NCI-H2227 treated with DMSO at 0.1 percent for 48 hours (cell line): ENCODE data around the gene IGSF6.
"Not testable (repeated sequence)": the region's sequence is repeated elsewhere in the genome, so short reads cannot be mapped to it uniquely, and the experiment has no call there.

Source experiments
- DNase-seq: peaks from one replicate; lab custom pipeline; 2025; lab: John Stamatoyannopoulos, UW

Gene IGSF6, protein sequence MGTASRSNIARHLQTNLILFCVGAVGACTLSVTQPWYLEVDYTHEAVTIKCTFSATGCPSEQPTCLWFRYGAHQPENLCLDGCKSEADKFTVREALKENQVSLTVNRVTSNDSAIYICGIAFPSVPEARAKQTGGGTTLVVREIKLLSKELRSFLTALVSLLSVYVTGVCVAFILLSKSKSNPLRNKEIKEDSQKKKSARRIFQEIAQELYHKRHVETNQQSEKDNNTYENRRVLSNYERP

DNA sequence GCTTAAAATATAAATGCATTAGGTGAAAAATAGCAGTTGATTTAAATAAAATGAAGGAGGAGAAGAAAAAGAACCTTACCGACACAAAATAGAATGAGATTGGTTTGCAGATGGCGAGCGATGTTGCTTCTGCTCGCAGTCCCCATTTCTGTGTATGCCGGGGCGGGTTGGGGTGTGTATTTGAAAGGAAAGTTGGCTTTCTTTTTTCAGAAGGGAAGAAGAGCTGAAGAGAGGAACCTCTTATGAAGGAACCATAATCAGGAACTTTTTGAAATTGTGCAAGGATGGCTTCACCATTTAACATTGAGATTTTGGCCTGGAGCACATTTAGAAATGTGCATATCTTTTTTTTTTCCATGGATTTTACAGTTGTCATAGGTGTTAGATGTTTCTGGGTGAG, at the start of gene IGSF6:
TSS of gene IGSF6 (minus strand) at position 156 of the 400 bp plus-strand sequence. CDS start at position 146, 10 bp downstream.
- DNase-seq: no peak

DNA sequence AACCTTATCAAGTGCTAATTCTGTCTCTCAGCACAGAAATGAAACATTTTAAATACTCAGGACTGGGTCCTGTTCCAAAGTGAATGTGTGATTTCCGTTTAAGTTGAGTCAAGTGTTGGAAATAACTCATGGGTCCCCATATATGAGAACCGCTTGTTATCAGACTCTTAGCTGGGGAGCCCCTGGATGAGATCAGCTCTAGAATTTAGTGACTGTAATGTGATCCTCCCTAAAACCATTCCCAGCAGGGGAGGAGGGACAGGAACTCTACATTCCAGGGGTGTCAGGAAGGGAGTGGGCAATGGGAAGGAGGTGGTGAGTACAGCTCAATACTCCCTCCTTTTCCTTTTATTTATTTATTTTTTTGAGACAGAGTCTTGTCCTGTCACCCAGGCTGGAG, 48.9 kb upstream of the IGSF6 start:
- DNase-seq: no peak

DNA sequence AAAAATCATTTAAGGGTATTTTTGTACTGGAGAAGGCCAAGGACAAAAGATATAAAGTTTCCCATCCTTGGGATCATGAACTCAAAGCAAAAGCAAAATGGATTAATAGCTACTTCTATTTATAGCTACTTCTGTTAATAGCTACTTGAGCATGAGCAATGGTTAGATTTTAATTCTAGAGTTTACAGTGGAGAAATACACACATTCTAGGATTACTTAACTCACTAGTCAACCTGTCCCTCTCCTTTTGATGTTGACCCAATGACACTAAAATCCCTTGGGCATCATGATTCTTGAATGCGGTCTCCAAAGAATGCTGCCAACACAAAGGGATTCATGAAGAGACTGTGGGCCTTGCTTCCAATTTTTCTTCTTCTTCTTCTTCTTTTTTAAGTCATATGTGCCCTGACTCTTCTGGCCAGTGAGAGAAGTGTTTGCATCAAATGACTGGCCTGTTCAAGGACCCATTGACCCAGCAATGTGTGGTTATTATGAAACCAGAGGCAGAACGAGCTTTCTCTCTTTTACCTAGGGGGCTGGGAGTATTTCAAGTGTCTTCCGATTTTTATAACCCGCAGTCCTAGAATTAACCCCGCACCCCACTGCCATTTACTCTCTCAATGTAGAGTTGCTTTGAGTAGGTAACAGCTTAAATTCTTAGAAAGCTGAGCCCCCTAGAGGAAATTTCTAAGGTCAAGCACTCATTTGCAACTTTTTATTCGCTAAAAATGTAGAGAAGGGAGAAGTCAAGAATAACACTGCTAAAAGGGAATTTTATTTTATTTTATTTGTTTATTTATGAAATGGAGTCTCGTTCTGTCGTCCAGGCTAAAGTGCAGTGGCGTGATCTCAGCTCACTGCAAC, 46.0 kb upstream of the IGSF6 start:
- peak; percentile 50 for DNase-seq

DNA sequence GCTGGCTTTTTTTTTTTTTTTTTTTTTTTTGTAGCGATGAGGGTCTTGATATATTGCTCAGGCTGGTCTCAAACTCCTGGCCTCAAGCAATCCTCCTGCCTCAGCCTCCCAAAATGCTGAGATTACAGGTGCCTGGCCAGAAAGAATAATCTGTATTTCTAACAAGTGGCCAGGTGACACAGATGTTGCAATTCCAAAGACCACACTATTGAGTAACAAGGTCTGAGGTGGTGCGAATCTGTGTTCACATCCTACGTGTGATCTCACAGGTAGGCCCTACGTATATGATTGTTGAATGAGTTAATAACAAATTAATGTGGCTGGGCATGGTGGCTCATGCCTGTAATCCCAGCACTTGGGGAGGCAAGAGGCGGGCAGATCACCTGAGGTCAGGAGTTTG, 44.6 kb upstream of the IGSF6 start:
- no peak for DNase-seq

DNA sequence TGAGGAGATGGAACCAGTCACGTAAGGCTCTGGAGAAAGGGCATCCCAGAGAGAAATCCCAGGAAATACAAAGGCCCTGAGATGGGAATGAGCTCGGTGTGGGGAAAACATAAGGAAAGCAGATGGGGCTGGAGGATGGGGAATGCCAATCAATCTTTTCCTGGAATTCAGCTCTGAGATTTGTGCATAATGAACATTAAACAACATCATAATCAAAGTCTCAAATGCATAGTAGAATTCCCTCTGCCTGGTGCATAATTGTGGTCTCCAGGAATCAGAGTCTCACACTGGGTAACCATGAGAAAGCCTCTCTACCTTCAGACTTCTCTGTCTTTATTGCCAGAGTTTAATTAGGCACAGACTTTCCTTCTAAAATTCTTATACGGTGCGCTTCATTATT, 42.2 kb upstream of the IGSF6 start:
- no peak for DNase-seq

DNA sequence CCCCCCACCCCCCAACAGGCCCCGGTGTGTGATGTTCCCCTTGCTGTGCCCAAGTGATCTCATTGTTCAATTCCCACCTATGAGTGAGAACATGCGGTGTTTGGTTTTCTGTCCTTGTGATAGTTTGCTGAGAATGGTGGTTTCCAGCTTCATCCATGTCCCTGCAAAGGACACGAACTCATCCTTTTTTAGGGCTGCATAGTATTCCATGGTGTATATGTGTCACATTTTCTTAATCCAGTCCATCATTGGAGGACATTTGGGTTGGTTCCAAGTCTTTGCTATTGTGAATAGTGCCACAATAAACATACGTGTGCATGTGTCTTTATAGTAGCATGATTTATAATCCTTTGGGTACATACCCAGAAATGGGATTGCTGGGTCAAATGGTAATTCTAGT, 38.6 kb upstream of the IGSF6 start:
- DNase-seq: not testable (repeated sequence)

DNA sequence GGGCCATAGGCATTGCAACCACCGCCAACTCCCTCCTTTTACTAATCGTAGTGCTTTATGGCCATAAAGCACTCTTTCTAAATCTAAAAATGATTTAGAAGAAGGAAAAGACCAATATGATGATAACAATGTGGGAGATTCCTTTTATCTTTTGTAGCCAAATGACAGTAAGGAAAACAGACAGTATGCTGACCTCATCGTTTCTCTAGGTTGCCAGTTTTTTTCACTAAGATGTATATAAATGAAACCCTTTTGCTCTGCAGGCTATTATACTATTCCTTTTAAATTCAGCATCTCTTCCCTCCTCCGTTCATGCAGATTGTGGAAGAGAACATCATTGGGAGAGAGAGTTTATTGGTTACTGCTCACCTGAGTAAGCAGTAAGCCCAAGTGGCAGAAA, 36.7 kb upstream of the IGSF6 start:
- no peak for DNase-seq

DNA sequence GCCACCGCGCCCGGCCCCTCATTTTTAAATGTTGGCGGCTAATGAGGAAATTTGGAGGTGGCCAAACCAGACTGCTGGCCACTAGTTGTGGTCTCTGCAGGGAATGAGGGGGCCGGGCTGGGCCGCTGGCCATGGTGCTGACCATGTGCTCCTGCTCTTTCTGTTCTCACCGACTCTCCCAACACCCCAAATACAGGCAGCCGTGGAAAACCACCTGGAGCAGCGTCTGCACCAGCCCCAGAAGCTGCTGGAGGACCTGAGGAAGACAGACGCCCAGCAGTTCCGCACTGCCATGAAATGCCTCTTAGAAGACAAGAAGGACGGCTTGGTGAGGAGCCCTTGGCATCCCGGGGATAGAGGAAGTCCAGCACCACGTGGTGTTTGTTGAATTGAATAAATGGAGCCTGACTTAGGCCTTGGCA, 32.6 kb upstream of the IGSF6 start:
- DNase-seq: no peak

DNA sequence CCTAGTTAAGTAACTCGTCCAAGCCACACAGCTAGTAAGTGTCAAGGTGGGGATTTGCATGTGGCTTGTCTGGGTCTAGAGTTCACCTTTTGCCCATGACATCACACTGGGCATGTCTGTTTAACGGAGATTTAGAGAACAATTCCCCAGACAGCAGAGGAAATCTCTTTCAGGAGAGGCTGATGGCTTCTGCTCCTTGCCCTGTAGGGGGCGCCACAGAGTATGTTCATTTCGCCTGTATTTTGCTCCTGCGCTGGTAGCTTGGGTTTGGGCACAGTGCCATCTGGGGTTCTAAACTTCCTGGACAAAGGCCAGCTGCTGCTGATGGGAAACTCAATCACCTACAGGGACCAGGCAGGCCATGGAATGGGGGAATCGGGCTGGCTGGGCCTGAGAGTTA, 31.8 kb upstream of the IGSF6 start:
- no peak for DNase-seq

DNA sequence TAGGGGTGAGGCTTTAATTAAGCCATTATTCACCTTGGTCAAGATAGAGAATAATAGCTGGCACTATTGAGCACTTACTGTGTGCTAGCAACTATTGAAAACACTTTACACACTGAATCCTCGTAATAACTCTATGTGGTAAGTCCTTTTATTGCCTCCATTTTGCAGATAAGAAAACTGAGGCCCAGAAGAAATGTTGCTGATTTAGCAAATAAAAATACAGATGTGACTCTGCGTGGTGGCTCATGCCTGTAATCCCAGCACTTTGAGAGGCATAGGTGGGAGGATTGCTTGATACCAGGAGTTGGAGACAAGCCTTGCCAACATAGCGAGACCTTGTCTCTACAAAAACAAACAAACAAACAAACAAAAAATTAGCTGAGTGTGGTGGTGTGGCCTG, 30.8 kb upstream of the IGSF6 start:
- DNase-seq: no peak

DNA sequence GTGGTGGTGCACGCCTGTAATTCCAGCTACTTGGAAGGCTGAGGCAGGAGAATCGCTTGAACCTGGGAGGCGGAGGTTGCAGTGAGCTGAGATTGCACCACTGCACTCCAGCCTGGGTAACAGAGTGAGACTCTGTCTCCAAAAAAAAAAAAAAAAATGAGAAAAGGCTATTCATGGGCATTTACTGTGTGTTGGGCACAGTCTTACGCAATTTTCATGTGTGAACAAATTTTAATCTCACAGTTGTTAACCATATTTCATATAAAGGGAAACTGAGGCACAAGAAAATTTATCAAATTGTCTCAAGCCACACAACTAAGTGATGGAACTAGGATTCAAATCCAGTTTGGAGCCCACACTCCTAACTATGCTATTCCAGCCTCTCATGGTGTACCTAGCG, 28.3 kb upstream of the IGSF6 start:
- DNase-seq: not testable (repeated sequence)

DNA sequence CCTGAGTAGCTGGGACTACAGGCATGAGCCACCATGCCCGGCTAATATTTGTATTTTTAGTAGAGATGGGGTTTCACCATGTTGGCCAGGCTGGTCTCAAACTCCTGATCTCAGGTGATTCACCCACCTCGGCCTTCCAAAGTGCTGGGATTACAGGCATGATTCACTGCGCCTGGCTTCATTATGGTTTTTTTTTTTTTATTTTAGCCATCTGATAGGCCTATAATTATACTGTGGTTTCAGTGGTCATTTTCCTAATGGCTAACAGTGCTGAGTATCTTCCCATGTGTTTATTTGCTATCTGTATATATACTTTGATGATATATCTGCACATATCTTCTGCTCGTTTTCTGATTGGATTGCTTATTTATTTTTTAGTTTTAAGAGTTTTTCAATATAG, 22.0 kb upstream of the IGSF6 start:
- not testable (repeated sequence) for DNase-seq

DNA sequence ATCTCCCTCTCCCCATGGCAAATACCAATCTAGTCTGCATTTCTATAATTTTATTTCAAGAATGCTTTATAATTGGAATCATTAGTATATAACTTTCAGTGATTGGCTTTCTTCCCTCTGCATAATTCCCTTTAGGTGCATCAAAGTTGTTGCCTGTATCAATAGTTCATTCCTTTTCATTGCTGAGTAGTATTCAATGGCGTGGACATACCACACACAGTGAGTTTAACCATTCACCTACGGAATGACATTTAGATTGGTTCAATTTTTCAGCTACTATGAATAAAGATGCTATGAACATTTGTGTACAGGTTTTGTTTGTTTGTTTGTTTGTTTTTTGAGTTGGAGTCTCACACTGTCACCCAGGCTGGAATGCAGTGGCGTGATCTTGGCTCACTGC, 21.1 kb upstream of the IGSF6 start:
- no peak for DNase-seq

DNA sequence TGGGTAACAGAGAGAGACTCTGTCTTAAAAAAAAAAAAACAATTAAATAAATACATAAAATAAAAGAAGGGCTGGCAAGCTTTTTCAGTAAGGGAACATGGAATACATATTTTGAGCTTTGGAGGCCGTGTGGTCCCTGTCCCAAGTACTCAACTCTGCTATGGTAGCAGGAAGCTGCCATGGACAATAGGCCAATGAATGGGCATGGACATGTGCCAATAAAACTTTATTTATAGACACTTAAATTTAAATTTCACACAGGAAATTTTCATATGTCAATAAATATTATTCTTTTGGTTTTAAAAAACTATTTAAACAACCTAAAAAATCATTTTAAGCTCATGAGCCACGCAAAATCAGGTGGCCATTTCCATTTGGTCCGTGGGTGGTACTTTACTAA, 15.2 kb upstream of the IGSF6 start:
- no peak for DNase-seq

DNA sequence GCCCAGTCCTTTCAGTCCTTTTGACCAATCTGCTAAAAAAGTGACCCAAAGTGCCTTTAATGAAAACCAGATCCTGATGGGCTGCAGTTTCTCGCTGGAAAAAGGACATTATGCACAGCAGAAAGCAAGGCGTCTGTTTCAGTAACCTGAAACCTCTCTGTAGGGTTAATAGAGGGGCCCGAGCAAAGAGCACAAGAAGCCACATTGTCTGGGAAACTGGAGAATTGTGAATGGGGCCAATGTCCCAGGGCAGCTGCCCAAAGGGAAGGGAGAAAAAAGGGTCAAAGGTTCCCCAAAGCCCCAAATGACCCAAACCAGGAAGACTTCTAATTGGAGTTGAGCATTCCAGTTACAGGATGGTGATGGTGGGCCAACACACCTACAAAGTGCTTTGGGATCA, 14.4 kb upstream of the IGSF6 start:
- peak; percentile 6 for DNase-seq

DNA sequence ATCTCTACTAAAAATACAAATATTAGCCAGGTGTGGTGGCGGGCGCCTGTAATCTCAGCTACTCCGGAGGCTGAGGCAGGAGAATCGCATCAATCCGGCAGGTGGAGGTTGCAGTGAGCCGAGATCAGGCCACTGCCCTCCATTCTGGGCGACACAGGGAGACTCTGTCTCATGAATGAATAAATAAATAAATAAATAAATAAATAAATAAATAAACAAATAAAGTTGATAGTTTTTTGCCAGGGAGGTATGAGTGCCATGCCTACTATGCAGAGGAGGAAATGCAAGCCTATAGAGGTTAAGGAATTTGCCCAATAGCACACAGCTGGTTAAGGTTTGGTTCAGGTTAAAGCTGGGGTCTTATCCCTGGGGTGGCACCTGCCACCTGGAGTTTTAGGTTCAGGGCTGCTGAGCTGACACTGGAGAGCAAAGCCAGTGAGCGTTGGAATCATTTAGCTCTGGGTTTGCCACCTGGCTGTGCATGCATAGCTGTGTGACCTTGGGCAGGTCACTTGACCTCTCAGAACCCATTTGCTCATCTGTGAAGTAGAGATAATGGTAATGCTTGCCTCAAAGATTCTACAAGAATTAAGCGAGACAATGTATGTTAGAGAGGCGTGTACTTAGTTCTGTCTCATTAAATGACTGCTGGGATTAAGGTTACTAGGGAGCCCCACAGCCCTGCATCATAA, 12.5 kb upstream of the IGSF6 start:
- DNase-seq: no peak

DNA sequence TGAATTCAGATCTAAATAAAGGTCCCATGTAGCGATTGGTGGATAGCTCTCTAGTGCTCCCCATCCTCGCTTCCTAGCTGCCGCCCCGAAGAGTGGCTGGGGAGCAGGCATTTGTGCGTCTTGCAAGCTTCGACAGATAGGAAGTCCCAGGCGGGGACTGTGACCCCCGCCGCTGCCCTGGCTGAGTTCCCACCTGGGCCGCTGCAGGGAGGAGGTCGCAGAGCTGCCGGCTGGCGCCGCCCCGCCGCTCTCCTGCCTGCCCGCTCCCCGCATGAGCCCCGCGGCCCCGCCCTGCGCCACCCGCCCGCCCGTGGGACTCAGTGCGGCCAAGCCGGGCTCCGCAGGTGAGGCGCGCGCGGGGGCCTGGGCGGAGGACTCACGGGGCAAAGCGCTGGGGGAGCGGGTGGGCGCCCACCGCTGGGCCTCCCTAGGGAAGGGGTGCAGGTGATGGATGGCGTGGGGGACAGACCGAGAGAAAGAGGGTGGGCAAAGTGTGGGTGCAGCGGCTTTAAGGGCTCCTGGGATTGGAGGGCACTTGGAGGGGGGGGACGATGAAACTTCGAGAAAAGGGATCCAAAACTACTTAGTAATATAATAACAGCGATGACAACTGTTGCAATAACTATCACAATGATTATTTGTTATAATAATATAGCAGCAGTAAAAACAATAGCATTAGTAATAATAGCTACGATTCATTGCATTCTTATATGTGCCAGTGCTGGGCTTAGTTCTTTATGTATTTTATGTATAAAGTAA, 11.7 kb upstream of the IGSF6 start, which contains the start of gene OTOA:
TSS of gene OTOA (plus strand) at position 80 of the 759 bp plus-strand sequence. CDS start 14,547 bp downstream, outside the sequence.
- DNase-seq: peak; percentile 12

DNA sequence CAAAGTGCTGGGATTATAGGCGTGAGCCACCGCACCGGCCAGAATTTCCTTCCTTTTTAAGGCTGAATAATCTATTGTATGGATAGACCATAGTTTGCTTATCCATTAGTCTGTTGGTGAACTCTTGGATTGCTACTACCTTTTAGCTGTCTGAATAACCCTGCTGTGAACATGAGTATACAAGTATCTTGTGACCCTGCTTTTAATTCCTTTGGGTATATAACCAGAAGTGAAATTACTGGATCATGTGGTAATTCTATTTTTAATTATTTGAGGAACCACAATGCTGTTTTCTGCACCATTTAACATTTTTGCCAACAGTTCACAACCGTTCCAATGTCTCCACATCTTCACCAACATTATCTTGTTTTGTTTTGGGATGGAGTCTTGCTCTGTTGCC, 6.7 kb upstream of the IGSF6 start:
- no peak for DNase-seq

DNA sequence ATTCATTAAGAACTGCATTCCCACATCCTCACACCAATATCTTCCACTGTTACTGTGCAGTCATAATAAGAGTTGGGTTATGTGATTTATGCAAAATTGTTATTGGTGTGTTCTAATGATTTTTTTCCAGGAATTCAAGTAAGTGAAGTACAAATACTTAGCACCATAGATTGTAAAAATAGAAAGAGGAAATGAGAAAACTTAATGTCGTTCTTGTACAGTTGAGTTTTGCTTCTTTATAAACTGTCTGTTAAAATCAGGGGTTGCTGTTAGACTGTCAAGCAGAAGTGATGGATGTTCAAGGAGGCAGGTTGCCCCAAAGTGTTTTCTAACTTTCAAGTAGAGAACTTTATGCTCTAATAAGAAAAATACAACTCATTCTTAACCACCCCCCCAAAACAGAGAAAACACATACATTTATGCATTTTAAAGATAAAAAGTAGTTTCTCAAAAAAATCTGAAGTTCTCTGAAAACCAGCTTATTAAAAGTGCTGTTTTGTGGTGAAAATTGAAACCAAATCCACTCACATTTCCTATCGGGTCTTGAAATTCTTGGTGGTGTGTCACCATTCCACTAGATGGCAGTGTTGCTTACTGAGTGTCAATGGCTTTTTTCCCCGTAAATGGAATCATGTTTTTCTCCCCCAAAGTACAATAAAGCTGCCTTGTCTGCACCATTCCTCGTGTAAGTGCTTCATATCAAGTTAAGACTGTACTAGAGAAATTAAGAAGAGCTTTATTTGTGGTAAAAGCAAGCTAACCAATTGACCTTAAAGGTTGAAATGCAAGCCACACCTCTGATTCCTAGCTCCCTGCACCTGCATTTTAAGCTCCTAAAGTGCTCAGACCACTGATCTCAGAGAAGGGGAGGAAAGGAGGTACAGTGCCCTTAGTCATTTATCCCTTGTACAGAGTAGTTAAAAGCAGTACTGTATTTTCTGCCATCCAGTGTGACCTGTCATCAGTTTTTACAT, 4.7 kb upstream of the IGSF6 start:
- peak; percentile 71 for DNase-seq

DNA sequence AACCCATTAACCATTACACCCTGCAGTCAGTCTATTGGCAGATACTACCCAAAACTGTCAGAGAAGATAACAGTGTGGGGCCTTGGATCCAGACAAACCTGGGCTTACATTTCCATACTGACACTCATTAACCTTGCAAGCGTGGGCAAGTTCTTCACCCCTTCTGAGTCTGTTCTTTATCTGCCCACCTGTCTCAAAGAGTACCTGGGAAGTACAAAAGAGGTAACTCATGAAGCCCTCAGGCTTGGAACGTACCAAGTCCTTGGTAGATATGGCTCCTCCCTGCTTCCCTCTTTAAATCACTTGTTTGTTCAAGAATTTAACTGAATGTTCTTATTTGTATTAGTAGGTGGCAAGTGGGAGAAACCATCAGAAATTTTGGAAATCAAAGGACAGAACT, 2.5 kb upstream of the IGSF6 start:
- no peak for DNase-seq

DNA sequence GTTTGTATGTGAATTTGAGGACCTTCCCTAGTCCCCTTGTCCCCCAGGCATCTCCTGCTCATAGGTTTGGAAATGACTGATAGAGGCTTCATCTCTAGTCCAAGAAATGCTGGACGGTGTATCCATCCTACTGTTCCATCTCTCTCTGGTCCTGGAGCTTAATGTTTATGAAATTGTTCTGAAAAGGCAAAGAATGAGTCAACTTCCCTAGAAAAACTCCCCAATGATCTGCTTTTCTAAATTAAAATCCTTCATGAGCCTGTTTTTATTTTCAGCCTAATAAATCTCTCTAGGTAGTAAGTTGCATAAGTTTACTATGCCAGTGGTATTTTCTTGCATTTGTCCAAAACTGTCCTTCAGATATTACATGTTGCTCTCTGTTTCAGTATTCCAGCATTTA, 2.1 kb upstream of the IGSF6 start:
- DNase-seq: no peak
